ENCODE data around the gene CYTH1. TPM values are rescaled to one million over a fixed set of nuclear protein-coding genes. Genes with fewer than 3 reads are reported as not detected.

The CYTH1 gene
- total and polyA plus RNA-seq, 4 donors: 28.1 to 50.4 (median 42.4) TPM

DNA sequence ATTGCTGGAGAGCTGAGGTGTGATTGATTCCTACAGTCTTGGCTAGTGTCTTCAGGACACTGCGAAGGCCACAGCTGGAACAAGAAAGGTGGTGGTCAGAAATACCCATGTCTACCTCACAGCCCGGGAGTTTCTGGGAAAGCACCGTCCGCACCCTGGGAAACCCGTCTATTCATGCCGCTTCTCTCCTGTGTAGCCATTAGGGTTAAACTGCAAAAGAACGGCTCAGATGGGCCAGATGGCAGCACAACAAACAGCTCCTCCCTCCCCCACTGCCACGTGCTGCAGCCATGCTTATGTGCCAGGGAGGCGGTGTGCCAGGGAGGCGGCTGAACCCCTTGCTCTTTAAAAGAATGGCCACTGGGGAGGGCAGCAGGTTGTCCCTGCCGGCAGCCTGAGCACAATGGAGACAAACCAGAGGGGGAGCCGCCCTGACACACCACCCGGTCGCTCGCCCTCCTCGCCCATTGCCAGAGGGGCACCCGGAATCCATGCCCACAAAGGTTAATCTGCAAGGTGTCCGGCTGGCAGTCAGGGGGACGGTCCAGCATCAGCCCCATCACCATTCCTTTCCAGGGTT, 65.2 kb downstream of the CYTH1 start:
- WGBS (ENCODE audit: insufficient coverage): 6% methylated on average over 18 of the region's 19 CpGs
- no peaks in the 10 kb centered on the region for H3K9me3 ChIP-seq (ENCODE audit: control insufficient read depth, insufficient read depth, low read length)
- H3K4me1 ChIP-seq (ENCODE audit: control insufficient read depth, insufficient read depth, low read length): peaks cover 49% of the 10 kb centered on the region
- peak overlapping the region; percentile 82 for H3K27ac ChIP-seq (ENCODE audit: low read depth, low read length)
- H3K36me3 ChIP-seq (ENCODE audit: control insufficient read depth, insufficient read depth, low read length): no peaks in the 10 kb centered on the region
- no peaks in the 10 kb centered on the region for H3K27me3 ChIP-seq (ENCODE audit: control insufficient read depth, insufficient read depth, low read length)
- H3K4me3 ChIP-seq (ENCODE audit: low read depth, low read length): peak overlapping the region; percentile 53
- peak in 5 of 6 donors; percentile 81 to 97 (median 89) for DNase-seq (ENCODE audit: low read depth in 4 of 6, low spot score in 6 of 6)

DNA sequence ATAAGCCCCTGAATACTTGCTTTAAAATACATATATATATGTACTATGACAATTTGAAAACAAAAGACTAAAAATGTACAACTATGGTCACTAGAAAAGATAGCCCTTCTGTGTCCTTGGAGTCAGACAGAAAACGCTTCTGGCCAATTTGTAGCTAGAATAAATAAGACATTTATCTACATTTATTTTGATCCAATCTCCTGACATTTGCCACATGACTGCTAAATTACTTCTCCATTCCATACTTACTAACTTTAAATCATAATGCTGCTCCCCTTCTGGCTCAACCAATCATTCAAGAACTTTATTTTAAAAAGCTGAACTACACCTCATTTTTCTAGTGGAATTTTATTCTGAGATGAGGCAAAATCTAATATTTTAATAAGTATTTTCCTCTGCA, 65.8 kb downstream of the CYTH1 start:
- no peak overlapping the region for H3K27ac ChIP-seq (ENCODE audit: low read depth, low read length)
- H3K4me1 ChIP-seq (ENCODE audit: control insufficient read depth, insufficient read depth, low read length): peaks cover 43% of the 10 kb centered on the region
- DNase-seq (ENCODE audit: low read depth in 4 of 6, low spot score in 6 of 6): no peak
- WGBS (ENCODE audit: insufficient coverage): no CpG with 5 or more reads among the region's 1 CpG
- H3K4me3 ChIP-seq (ENCODE audit: low read depth, low read length): peak overlapping the region; percentile 53
- no peaks in the 10 kb centered on the region for H3K27me3 ChIP-seq (ENCODE audit: control insufficient read depth, insufficient read depth, low read length)
- H3K36me3 ChIP-seq (ENCODE audit: control insufficient read depth, insufficient read depth, low read length): no peaks in the 10 kb centered on the region
- no peaks in the 10 kb centered on the region for H3K9me3 ChIP-seq (ENCODE audit: control insufficient read depth, insufficient read depth, low read length)

GRCh38 chr17:78715876-78716275, 66.2 kb downstream of the CYTH1 start:
- Histone ChIP-seq H3K4me3 (ENCODE audit: low read depth, low read length) (no peak overlapping the region), H3K9me3 (ENCODE audit: control insufficient read depth, insufficient read depth, low read length) (no peaks in the 10 kb centered on the region), H3K27ac (ENCODE audit: low read depth, low read length) (no peak overlapping the region), H3K4me1 (ENCODE audit: control insufficient read depth, insufficient read depth, low read length) (peaks cover 38% of the 10 kb centered on the region), H3K27me3 (ENCODE audit: control insufficient read depth, insufficient read depth, low read length) (no peaks in the 10 kb centered on the region), H3K36me3 (ENCODE audit: control insufficient read depth, insufficient read depth, low read length) (no peaks in the 10 kb centered on the region)
- DNase-seq (ENCODE audit: low read depth in 4 of 6, low spot score in 6 of 6): no peak
- no CpG with 5 or more reads among the region's 1 CpG for WGBS (ENCODE audit: insufficient coverage)

- Histone ChIP-seq H3K27me3 (ENCODE audit: control insufficient read depth, insufficient read depth, low read length) (no peaks in the 10 kb centered on the region), H3K36me3 (ENCODE audit: control insufficient read depth, insufficient read depth, low read length) (no peaks in the 10 kb centered on the region), H3K4me1 (ENCODE audit: control insufficient read depth, insufficient read depth, low read length) (peaks cover 32% of the 10 kb centered on the region), H3K9me3 (ENCODE audit: control insufficient read depth, insufficient read depth, low read length) (no peaks in the 10 kb centered on the region), H3K4me3 (ENCODE audit: low read depth, low read length) (no peak overlapping the region), H3K27ac (ENCODE audit: low read depth, low read length) (no peak overlapping the region)
- 71% methylated on average over 5 of the region's 14 CpGs for WGBS (ENCODE audit: insufficient coverage)
- no peak for DNase-seq (ENCODE audit: low read depth in 4 of 6, low spot score in 6 of 6)
Observed at GRCh38 chr17:78715000-78715771, 66.9 kb downstream of the CYTH1 start.

GRCh38 chr17:78714534-78714933, 67.5 kb downstream of the CYTH1 start:
- Histone ChIP-seq H3K36me3 (ENCODE audit: control insufficient read depth, insufficient read depth, low read length) (no peaks in the 10 kb centered on the region), H3K9me3 (ENCODE audit: control insufficient read depth, insufficient read depth, low read length) (no peaks in the 10 kb centered on the region), H3K4me1 (ENCODE audit: control insufficient read depth, insufficient read depth, low read length) (peaks cover 31% of the 10 kb centered on the region), H3K27ac (ENCODE audit: low read depth, low read length) (no peak overlapping the region), H3K27me3 (ENCODE audit: control insufficient read depth, insufficient read depth, low read length) (no peaks in the 10 kb centered on the region), H3K4me3 (ENCODE audit: low read depth, low read length) (no peak overlapping the region)
- no peak for DNase-seq (ENCODE audit: low read depth in 4 of 6, low spot score in 6 of 6)
- WGBS (ENCODE audit: insufficient coverage): 82% methylated on average over 3 of the region's 4 CpGs

- no peak for DNase-seq (ENCODE audit: low read depth in 4 of 6, low spot score in 6 of 6)
- H3K4me1 ChIP-seq (ENCODE audit: control insufficient read depth, insufficient read depth, low read length): peaks cover 16% of the 10 kb centered on the region
- H3K27me3 ChIP-seq (ENCODE audit: control insufficient read depth, insufficient read depth, low read length): no peaks in the 10 kb centered on the region
- H3K9me3 ChIP-seq (ENCODE audit: control insufficient read depth, insufficient read depth, low read length): no peaks in the 10 kb centered on the region
- H3K27ac ChIP-seq (ENCODE audit: low read depth, low read length): no peak overlapping the region
- peaks cover 8% of the 10 kb centered on the region for H3K36me3 ChIP-seq (ENCODE audit: control insufficient read depth, insufficient read depth, low read length)
- WGBS (ENCODE audit: insufficient coverage): 80% methylated on average over 1 of the region's 2 CpGs
- no peak overlapping the region for H3K4me3 ChIP-seq (ENCODE audit: low read depth, low read length)
Observed at GRCh38 chr17:78712043-78712442, 70.0 kb downstream of the CYTH1 start.

GRCh38 chr17:78710607-78711006, 71.5 kb downstream of the CYTH1 start:
- no peak overlapping the region for H3K4me3 ChIP-seq (ENCODE audit: low read depth, low read length)
- no peaks in the 10 kb centered on the region for H3K27me3 ChIP-seq (ENCODE audit: control insufficient read depth, insufficient read depth, low read length)
- DNase-seq (ENCODE audit: low read depth in 4 of 6, low spot score in 6 of 6): no peak
- WGBS (ENCODE audit: insufficient coverage): 100% methylated on average over 4 of the region's 4 CpGs
- H3K36me3 ChIP-seq (ENCODE audit: control insufficient read depth, insufficient read depth, low read length): peaks cover 8% of the 10 kb centered on the region
- peaks cover 8% of the 10 kb centered on the region for H3K4me1 ChIP-seq (ENCODE audit: control insufficient read depth, insufficient read depth, low read length)
- no peaks in the 10 kb centered on the region for H3K9me3 ChIP-seq (ENCODE audit: control insufficient read depth, insufficient read depth, low read length)
- H3K27ac ChIP-seq (ENCODE audit: low read depth, low read length): no peak overlapping the region

DNA sequence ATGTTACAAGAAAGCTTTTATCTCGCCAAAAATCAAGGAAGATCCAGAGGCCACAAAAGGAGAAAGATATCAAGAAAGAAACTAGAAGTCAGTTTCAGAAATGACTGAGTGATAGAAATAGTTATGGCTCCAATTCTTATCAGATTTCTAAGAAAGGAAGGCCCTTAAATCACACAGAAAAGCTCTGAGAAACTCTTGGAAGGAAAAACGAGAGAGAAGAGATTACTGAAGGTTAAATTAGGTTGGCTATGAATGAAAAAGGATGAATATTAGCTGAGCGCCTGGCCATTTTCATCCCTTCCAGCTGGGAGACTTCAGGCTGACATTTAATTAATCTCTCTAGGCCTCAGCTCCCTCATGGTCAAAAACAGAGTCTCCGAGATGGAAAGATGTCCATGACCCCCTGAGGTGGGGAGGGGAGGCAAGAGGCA, 72.3 kb downstream of the CYTH1 start:
- no peaks in the 10 kb centered on the region for H3K9me3 ChIP-seq (ENCODE audit: control insufficient read depth, insufficient read depth, low read length)
- H3K36me3 ChIP-seq (ENCODE audit: control insufficient read depth, insufficient read depth, low read length): peaks cover 8% of the 10 kb centered on the region
- no peaks in the 10 kb centered on the region for H3K27me3 ChIP-seq (ENCODE audit: control insufficient read depth, insufficient read depth, low read length)
- 100% methylated on average over 2 of the region's 4 CpGs for WGBS (ENCODE audit: insufficient coverage)
- no peak overlapping the region for H3K27ac ChIP-seq (ENCODE audit: low read depth, low read length)
- H3K4me3 ChIP-seq (ENCODE audit: low read depth, low read length): no peak overlapping the region
- H3K4me1 ChIP-seq (ENCODE audit: control insufficient read depth, insufficient read depth, low read length): peaks cover 3% of the 10 kb centered on the region
- no peak for DNase-seq (ENCODE audit: low read depth in 4 of 6, low spot score in 6 of 6)

GRCh38 chr17:78709119-78709681, 72.9 kb downstream of the CYTH1 start:
- Histone ChIP-seq H3K36me3 (ENCODE audit: control insufficient read depth, insufficient read depth, low read length) (peaks cover 8% of the 10 kb centered on the region), H3K27me3 (ENCODE audit: control insufficient read depth, insufficient read depth, low read length) (no peaks in the 10 kb centered on the region), H3K27ac (ENCODE audit: low read depth, low read length) (no peak overlapping the region), H3K4me3 (ENCODE audit: low read depth, low read length) (no peak overlapping the region), H3K9me3 (ENCODE audit: control insufficient read depth, insufficient read depth, low read length) (no peaks in the 10 kb centered on the region), H3K4me1 (ENCODE audit: control insufficient read depth, insufficient read depth, low read length) (peaks cover 3% of the 10 kb centered on the region)
- 65% methylated on average over 6 of the region's 10 CpGs for WGBS (ENCODE audit: insufficient coverage)
- DNase-seq (ENCODE audit: low read depth in 4 of 6, low spot score in 6 of 6): no peak

All from spinal cord (tissue), 10 donors.